Mesodermal cell (in vitro differentiated cells): ENCODE data around the gene ZDHHC14.

Experiments
- H3K27ac ChIP-seq: 2 replicates; pipeline ENCODE4 v1.7.0; 2013; ENCODE audit warnings: mild to moderate bottlenecking, low read depth, low read length, moderate library complexity; ENCODE audit not compliant: severe bottlenecking
- H3K36me3 ChIP-seq: 2 replicates; pipeline ENCODE4 v1.7.1; 2013; ENCODE audit warnings: mild to moderate bottlenecking, low read length, moderate library complexity; ENCODE audit not compliant: control insufficient read depth, insufficient read depth
- H3K4me1 ChIP-seq: one replicate; pipeline ENCODE4 v1.7.1; 2013; ENCODE audit warnings: mild to moderate bottlenecking, low read length; ENCODE audit not compliant: insufficient read depth, control insufficient read depth, poor library complexity, severe bottlenecking
- H3K4me3 ChIP-seq: 2 replicates; pipeline ENCODE4 v1.7.0; 2013; ENCODE audit warnings: low read length, control low read depth, mild to moderate bottlenecking; ENCODE audit not compliant: insufficient read depth, poor library complexity, severe bottlenecking; ENCODE audit errors: extremely low read depth
- H3K9me3 ChIP-seq: 2 replicates; pipeline ENCODE4 v1.7.1; 2013; ENCODE audit warnings: mild to moderate bottlenecking, low read length, moderate library complexity; ENCODE audit not compliant: control insufficient read depth
- WGBS, 2 experiments: methylation state at CpG; one replicate each; pipeline ENCODE4 v1.1.5; 2013; ENCODE audit warnings: missing lambda C conversion rate in 2 of 2; ENCODE audit not compliant: insufficient coverage in 2 of 2; 5-methylcytosine and 5-hydroxymethylcytosine counted together

ZDHHC14 gene

GRCh38 chr6:157518397-157519250 is 137.6 kb downstream of the ZDHHC14 start:
- no peaks in the 10 kb centered on the region for H3K9me3 ChIP-seq
- H3K27ac ChIP-seq, result no peak overlapping the region
- H3K36me3 ChIP-seq, result no peaks in the 10 kb centered on the region
- H3K4me3 ChIP-seq, result no peak overlapping the region
- 89 to 91% methylated on average over 16 to 20 of the region's 21 CpGs for WGBS, 2 experiments
- H3K4me1 ChIP-seq, result peaks cover 8% of the 10 kb centered on the region

GRCh38 chr6:157519255-157520116 is 138.5 kb downstream of the ZDHHC14 start:
- Histone ChIP-seq H3K4me3 (no peak overlapping the region), H3K27ac (no peak overlapping the region), H3K36me3 (no peaks in the 10 kb centered on the region), H3K4me1 (peaks cover 8% of the 10 kb centered on the region), H3K9me3 (no peaks in the 10 kb centered on the region)
- WGBS, 2 experiments, result 90 to 93% methylated on average over 14 to 15 of the region's 15 CpGs

GRCh38 chr6:157520117-157520406 is 139.1 kb downstream of the ZDHHC14 start:
- Histone ChIP-seq H3K9me3 (no peaks in the 10 kb centered on the region), H3K4me1 (peaks cover 3% of the 10 kb centered on the region), H3K4me3 (no peak overlapping the region), H3K27ac (no peak overlapping the region), H3K36me3 (no peaks in the 10 kb centered on the region)
- WGBS, 2 experiments, result 78 to 82% methylated on average over 2 of the region's 2 CpGs

- Histone ChIP-seq H3K36me3 (no peaks in the 10 kb centered on the region), H3K4me3 (no peak overlapping the region), H3K9me3 (no peaks in the 10 kb centered on the region), H3K4me1 (no peaks in the 10 kb centered on the region), H3K27ac (no peak overlapping the region)
- WGBS, 2 experiments, result 87% methylated on average over 4 to 5 of the region's 6 CpGs
These were observed 139.8 kb downstream of the ZDHHC14 start for GRCh38 chr6:157520596-157521361.

- Histone ChIP-seq H3K9me3 (no peaks in the 10 kb centered on the region), H3K4me3 (no peak overlapping the region), H3K4me1 (no peaks in the 10 kb centered on the region), H3K36me3 (no peaks in the 10 kb centered on the region), H3K27ac (no peak overlapping the region)
- WGBS, 2 experiments, result 86 to 97% methylated on average over 4 of the region's 10 CpGs
These were observed 140.7 kb downstream of the ZDHHC14 start for GRCh38 chr6:157521362-157522335.

- no peak overlapping the region for H3K4me3 ChIP-seq
- H3K27ac ChIP-seq, result no peak overlapping the region
- H3K9me3 ChIP-seq, result no peaks in the 10 kb centered on the region
- no peaks in the 10 kb centered on the region for H3K4me1 ChIP-seq
- no CpG with 5 or more reads among the region's 1 CpG for WGBS, 2 experiments
- H3K36me3 ChIP-seq, result no peaks in the 10 kb centered on the region
These were observed 141.5 kb downstream of the ZDHHC14 start for GRCh38 chr6:157522472-157522871.

GRCh38 chr6:157524735-157525134 is 143.7 kb downstream of the ZDHHC14 start:
- Histone ChIP-seq H3K27ac (no peak overlapping the region), H3K4me3 (no peak overlapping the region), H3K36me3 (no peaks in the 10 kb centered on the region), H3K4me1 (no peaks in the 10 kb centered on the region), H3K9me3 (no peaks in the 10 kb centered on the region)
- 80% methylated on average over 1 of the region's 2 CpGs; no CpG with 5 or more reads in 1 of the 2 experiments for WGBS, 2 experiments

- H3K9me3 ChIP-seq, result no peaks in the 10 kb centered on the region
- WGBS, 2 experiments, result 89 to 90% methylated on average over 6 of the region's 7 CpGs
- H3K4me3 ChIP-seq, result no peak overlapping the region
- H3K4me1 ChIP-seq, result no peaks in the 10 kb centered on the region
- no peak overlapping the region for H3K27ac ChIP-seq
- H3K36me3 ChIP-seq, result no peaks in the 10 kb centered on the region
These were observed 144.4 kb downstream of the ZDHHC14 start for GRCh38 chr6:157525292-157525889.

GRCh38 chr6:157525918-157526425 is 145.0 kb downstream of the ZDHHC14 start:
- Histone ChIP-seq H3K4me1 (peaks cover 3% of the 10 kb centered on the region), H3K4me3 (no peak overlapping the region), H3K27ac (no peak overlapping the region), H3K36me3 (no peaks in the 10 kb centered on the region), H3K9me3 (no peaks in the 10 kb centered on the region)
- 80 to 85% methylated on average over 3 to 4 of the region's 5 CpGs for WGBS, 2 experiments
